ENCODE data around the gene EXOC2. TPM values are rescaled to one million over a fixed set of nuclear protein-coding genes. Genes with fewer than 3 reads are reported as not detected.

EXOC2 gene
- total RNA-seq, 1 experiment from 2014 or later = 24.5 TPM

DNA sequence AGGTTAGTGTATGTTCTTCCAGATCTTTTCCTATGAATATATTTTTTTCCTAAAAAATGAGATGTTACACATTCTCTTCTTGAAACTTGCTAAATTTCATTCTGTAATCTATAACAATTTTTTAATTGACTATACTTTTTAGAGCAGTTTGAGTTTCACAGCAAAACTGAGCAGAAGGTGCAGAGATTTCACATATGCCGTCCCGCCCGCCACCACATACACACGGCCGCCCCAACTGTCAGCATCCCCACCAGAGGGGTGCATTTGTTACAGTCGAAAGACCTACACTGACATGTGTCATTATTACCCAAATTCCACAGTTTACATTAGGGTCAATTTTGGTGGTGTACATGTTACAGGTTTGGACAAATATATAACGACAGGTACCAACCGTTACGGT, 184.9 kb downstream of the EXOC2 start:
- H3K79me2 ChIP-seq (ENCODE audit: insufficient read depth, low read length) = no peaks in the 10 kb centered on the region
- BruUV-seq (replicated peaks) = no TSS peak

More for the DNA sequence above, 184.9 kb downstream of the EXOC2 start:
- no peak overlapping the region for H3K27ac ChIP-seq (ENCODE audit: low read depth, low read length)
- POLR2A ChIA-PET = no interaction called here
- H3K36me3 ChIP-seq (ENCODE audit: control insufficient read depth in 1 of 2, insufficient read depth in 2 of 2, low read length in 2 of 2) = no peaks in the 10 kb centered on the region
- H3K9ac ChIP-seq (ENCODE audit: low read length) = no peak overlapping the region
- intact Hi-C loops (cut with micrococcal nuclease) = no loop called here
- RAD21 ChIA-PET (ENCODE audit: low non-redundant PET in 1 of 2, low total read pairs in 2 of 2, uncharacterized antibody in 2 of 2, unreplicated experiment in 2 of 2) = no interaction called here
- CTCF ChIA-PET = no interaction called here
- H3K9me2 ChIP-seq (ENCODE audit: insufficient read depth) = no peaks in the 10 kb centered on the region
- DNase-seq (ENCODE audit: low read depth, low spot score) (no peak), ATAC-seq (no peak)
- H4K20me1 ChIP-seq (ENCODE audit: insufficient read depth) = no peaks in the 10 kb centered on the region
- H3K9me3 ChIP-seq (ENCODE audit: control insufficient read depth in 1 of 2, insufficient read depth in 1 of 2, low read depth in 1 of 2, low read length in 2 of 2) = no peaks in the 10 kb centered on the region
- TF ChIP-seq RAD21 (IDR thresholded peaks at IDR 0.05; ENCODE audit: low read depth) = no peak
- TF ChIP-seq FOSL1 (IDR thresholded peaks at IDR 0.05; ENCODE audit: low read depth) = no peak
- TF ChIP-seq, protein P1, sequence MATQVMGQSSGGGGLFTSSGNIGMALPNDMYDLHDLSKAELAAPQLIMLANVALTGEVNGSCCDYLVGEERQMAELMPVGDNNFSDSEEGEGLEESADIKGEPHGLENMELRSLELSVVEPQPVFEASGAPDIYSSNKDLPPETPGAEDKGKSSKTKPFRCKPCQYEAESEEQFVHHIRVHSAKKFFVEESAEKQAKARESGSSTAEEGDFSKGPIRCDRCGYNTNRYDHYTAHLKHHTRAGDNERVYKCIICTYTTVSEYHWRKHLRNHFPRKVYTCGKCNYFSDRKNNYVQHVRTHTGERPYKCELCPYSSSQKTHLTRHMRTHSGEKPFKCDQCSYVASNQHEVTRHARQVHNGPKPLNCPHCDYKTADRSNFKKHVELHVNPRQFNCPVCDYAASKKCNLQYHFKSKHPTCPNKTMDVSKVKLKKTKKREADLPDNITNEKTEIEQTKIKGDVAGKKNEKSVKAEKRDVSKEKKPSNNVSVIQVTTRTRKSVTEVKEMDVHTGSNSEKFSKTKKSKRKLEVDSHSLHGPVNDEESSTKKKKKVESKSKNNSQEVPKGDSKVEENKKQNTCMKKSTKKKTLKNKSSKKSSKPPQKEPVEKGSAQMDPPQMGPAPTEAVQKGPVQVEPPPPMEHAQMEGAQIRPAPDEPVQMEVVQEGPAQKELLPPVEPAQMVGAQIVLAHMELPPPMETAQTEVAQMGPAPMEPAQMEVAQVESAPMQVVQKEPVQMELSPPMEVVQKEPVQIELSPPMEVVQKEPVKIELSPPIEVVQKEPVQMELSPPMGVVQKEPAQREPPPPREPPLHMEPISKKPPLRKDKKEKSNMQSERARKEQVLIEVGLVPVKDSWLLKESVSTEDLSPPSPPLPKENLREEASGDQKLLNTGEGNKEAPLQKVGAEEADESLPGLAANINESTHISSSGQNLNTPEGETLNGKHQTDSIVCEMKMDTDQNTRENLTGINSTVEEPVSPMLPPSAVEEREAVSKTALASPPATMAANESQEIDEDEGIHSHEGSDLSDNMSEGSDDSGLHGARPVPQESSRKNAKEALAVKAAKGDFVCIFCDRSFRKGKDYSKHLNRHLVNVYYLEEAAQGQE (IDR thresholded peaks at IDR 0.05; ENCODE audit: low read depth) = no peak
- TF ChIP-seq ZFX (IDR thresholded peaks at IDR 0.05) = no peak
- TF ChIP-seq EZH2phosphoT487 (IDR thresholded peaks at IDR 0.05; ENCODE audit: borderline replicate concordance) = no peak
- H3K4me1 ChIP-seq (ENCODE audit: control insufficient read depth in 1 of 2, insufficient read depth in 2 of 2, low read length in 2 of 2) = no peaks in the 10 kb centered on the region
- H3K27me3 ChIP-seq (ENCODE audit: insufficient read depth, low read length) = no peaks in the 10 kb centered on the region
- H3K4me2 ChIP-seq (ENCODE audit: low read length) = no peak overlapping the region
- H2AFZ ChIP-seq (ENCODE audit: low read depth, low read length, poor library complexity, severe bottlenecking) = no peak overlapping the region
- no peak overlapping the region for H3K4me3 ChIP-seq (replicated peaks in 1 of 2; ENCODE audit: low read depth in 1 of 2, low read length in 2 of 2)

Data from HCT116 (cell line).